Left ventricle myocardium inferior (tissue), 1 donor: ENCODE measurements around the gene CD1D. TPM values are rescaled to one million over a fixed set of nuclear protein-coding genes. Genes with fewer than 3 reads are reported as not detected.

ENCODE experiments used
- DNase-seq: peaks from one replicate; pipeline ENCODE4 v3.0.0-alpha.2; 2020
- H3K27ac ChIP-seq: fragments of 200-600 bp; replicated peaks from 2 replicates; pipeline ENCODE4 v1.8.0; 2021
- H3K27me3 ChIP-seq: fragments of 200-600 bp; 2 replicates; pipeline ENCODE4 v1.8.0; 2021; ENCODE audit warnings: low read depth
- H3K36me3 ChIP-seq: fragments of 200-600 bp; 2 replicates; pipeline ENCODE4 v1.8.0; 2021
- H3K4me1 ChIP-seq: fragments of 200-600 bp; 2 replicates; pipeline ENCODE4 v1.8.0; 2021
- H3K4me3 ChIP-seq: fragments of 200-600 bp; 2 replicates; pipeline ENCODE4 v1.8.0; 2021; ENCODE audit warnings: mild to moderate bottlenecking, moderate library complexity
- H3K9me3 ChIP-seq: fragments of 200-600 bp; replicated peaks from 2 replicates; pipeline ENCODE4 v1.8.0; 2021
- CTCF ChIP-seq: fragments of 200-600 bp; IDR thresholded peaks from 2 replicates; pipeline ENCODE4 v1.8.0; 2021; ENCODE audit warnings: antibody characterized with exemption, mild to moderate bottlenecking, borderline replicate concordance
- intact Hi-C: fragments of 100-400 bp; cut with micrococcal nuclease; formaldehyde crosslinking; loops from one replicate; pipeline ENCODE4 v1.11.0; 2022
- total RNA-seq: library from RNA; stranded (reverse); fragmentation: NEBNext Ultra II Directional; extraction: Animal tissue kit (Norgen Biotek cat#: 25700); gene quantifications from one replicate; pipeline ENCODE4 v1.2.1, GENCODE V29; 2021
- donor health status: DM: no; HTN: yes; CAD: no; lungs with severe emphysema.

The CD1D gene
- total RNA-seq, 1 donor from 2014 or later, result 1.4 TPM

GRCh38 chr1:158185770-158186169, 5.1 kb downstream of the CD1D start:
- no peak overlapping the region for H3K27ac ChIP-seq
- H3K27me3 ChIP-seq, result peaks cover 20% of the 10 kb centered on the region
- peaks cover 12% of the 10 kb centered on the region for H3K4me1 ChIP-seq
- no peak for DNase-seq
- H3K9me3 ChIP-seq, result no peaks in the 10 kb centered on the region
- H3K36me3 ChIP-seq, result no peaks in the 10 kb centered on the region
- no peak for TF ChIP-seq CTCF
- no peak overlapping the region for H3K4me3 ChIP-seq
- intact Hi-C loops, result no loop called here

- H3K27me3 ChIP-seq, result peaks cover 23% of the 10 kb centered on the region
- intact Hi-C loops, result no loop called here
These were observed 5.5 kb downstream of the CD1D start for GRCh38 chr1:158186180-158186579.

GRCh38 chr1:158188611-158189010, 7.9 kb downstream of the CD1D start:
- DNase-seq, result no peak
- Histone ChIP-seq H3K27ac (no peak overlapping the region), H3K36me3 (no peaks in the 10 kb centered on the region), H3K4me3 (no peak overlapping the region), H3K9me3 (no peaks in the 10 kb centered on the region), H3K27me3 (peaks cover 23% of the 10 kb centered on the region), H3K4me1 (no peaks in the 10 kb centered on the region)
- TF ChIP-seq CTCF, result no peak
- intact Hi-C loops, result no loop called here

More at GRCh38 chr1:158186180-158186579, 5.5 kb downstream of the CD1D start:
- DNase-seq, result no peak
- Histone ChIP-seq H3K4me1 (peaks cover 8% of the 10 kb centered on the region), H3K4me3 (no peak overlapping the region), H3K9me3 (no peaks in the 10 kb centered on the region), H3K27ac (no peak overlapping the region), H3K36me3 (no peaks in the 10 kb centered on the region)
- no peak for TF ChIP-seq CTCF

GRCh38 chr1:158189624-158190023, 8.9 kb downstream of the CD1D start:
- no peaks in the 10 kb centered on the region for H3K4me1 ChIP-seq
- no peaks in the 10 kb centered on the region for H3K36me3 ChIP-seq
- H3K4me3 ChIP-seq, result no peak overlapping the region
- H3K9me3 ChIP-seq, result no peaks in the 10 kb centered on the region
- no peak for TF ChIP-seq CTCF
- no peak for DNase-seq
- H3K27me3 ChIP-seq, result peaks cover 21% of the 10 kb centered on the region
- intact Hi-C loops, result no loop called here
- H3K27ac ChIP-seq, result no peak overlapping the region

GRCh38 chr1:158191299-158191698, 10.6 kb downstream of the CD1D start:
- Histone ChIP-seq H3K27me3 (peaks cover 21% of the 10 kb centered on the region), H3K9me3 (no peaks in the 10 kb centered on the region), H3K27ac (no peak overlapping the region), H3K4me3 (no peak overlapping the region), H3K36me3 (no peaks in the 10 kb centered on the region), H3K4me1 (no peaks in the 10 kb centered on the region)
- intact Hi-C loops, result no loop called here
- no peak for DNase-seq
- no peak for TF ChIP-seq CTCF

- Histone ChIP-seq H3K4me3 (no peak overlapping the region), H3K36me3 (no peaks in the 10 kb centered on the region), H3K27me3 (peaks cover 15% of the 10 kb centered on the region), H3K9me3 (no peaks in the 10 kb centered on the region), H3K27ac (no peak overlapping the region), H3K4me1 (no peaks in the 10 kb centered on the region)
- TF ChIP-seq CTCF, result no peak
- no peak for DNase-seq
- intact Hi-C loops, result no loop called here
These were observed 15.8 kb downstream of the CD1D start for GRCh38 chr1:158196461-158196860.
